Measurements from ENCODE around the gene MEX3A. TPM values are rescaled to one million over a fixed set of nuclear protein-coding genes. Genes with fewer than 3 reads are reported as not detected.

MEX3A gene
- total RNA-seq, 1 experiment from 2014 or later, result 68.0 TPM

DNA sequence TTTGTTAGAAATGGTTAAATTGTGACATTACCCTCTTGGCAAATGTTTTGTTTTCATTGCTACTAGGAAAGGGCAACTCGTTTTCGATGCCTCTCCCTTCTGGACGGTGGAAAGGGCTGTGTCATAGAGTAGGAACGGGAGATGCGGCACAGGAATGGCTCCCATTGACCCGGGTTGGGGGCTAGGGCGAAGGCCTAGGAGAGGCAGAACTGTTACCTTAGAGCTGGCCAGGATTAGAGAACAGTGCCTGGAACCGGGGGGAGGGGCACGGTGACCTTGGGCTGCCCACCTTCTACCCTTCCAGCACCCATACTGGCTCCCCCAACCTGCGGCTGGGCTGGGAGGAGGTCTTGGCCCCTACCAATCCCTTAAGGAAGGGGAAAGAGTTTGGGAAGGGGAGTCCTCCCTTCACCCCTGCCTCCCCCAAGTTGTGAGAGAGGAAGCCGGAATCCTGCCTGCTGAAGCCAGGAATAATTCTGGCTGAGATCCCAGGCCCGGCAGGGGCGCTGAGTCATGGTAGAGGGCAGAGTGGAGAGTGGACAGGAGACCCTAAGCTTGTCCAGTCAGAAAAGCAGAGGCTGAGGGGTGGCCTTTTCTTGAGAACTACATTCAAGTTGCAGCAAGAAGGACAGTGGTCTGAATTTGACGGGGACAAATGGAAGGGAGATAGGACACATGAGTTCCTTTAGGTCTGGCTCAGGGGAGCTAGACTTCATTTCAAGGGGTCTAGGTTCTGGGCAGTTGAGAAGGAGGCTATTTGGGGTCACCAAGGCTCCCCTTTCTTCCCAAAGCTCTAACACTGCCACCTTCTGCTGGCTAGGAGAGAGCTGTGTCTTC is 40.5 kb upstream of the MEX3A start:
- Histone ChIP-seq H3K27me3 (ENCODE audit: insufficient read depth, low read length) (no peaks in the 10 kb centered on the region), H3K4ac (ENCODE audit: low read depth, low read length) (no peak overlapping the region), H2BK15ac (ENCODE audit: low read depth, low read length) (no peak overlapping the region), H3K23ac (ENCODE audit: insufficient read length, low read depth, low read length) (no peak overlapping the region), H2AK5ac (ENCODE audit: insufficient read length, low read length) (no peak overlapping the region), H2BK120ac (ENCODE audit: low read depth, low read length, poor library complexity, severe bottlenecking) (no peak overlapping the region), H3K9ac (ENCODE audit: extremely low read depth, insufficient read length, low read length) (no peak overlapping the region), H4K91ac (ENCODE audit: insufficient read length, low read depth, low read length) (peak overlapping the region; percentile 60), H3T11ph (ENCODE audit: low read length) (no peak overlapping the region), H4K5ac (ENCODE audit: insufficient read length, low read depth, low read length) (no peak overlapping the region), H3K79me1 (ENCODE audit: insufficient read depth, low read depth, low read length, poor library complexity, severe bottlenecking) (no peaks in the 10 kb centered on the region), H2BK20ac (ENCODE audit: low read depth, low read length, poor library complexity, severe bottlenecking) (no peak overlapping the region), H2BK12ac (ENCODE audit: insufficient read length, low read depth, low read length) (peak overlapping the region; percentile 71), H3K4me2 (ENCODE audit: insufficient read depth, insufficient read length, low read length) (peak overlapping the region; percentile 17), H3K23me2 (ENCODE audit: insufficient read length, low read depth, low read length, poor library complexity, severe bottlenecking) (no peaks in the 10 kb centered on the region), H2BK5ac (ENCODE audit: insufficient read length, low read length) (no peak overlapping the region), H4K20me1 (ENCODE audit: control insufficient read depth, insufficient read depth, insufficient read length) (no peaks in the 10 kb centered on the region), H3K4me1 (ENCODE audit: insufficient read depth, low read length) (peaks cover 5% of the 10 kb centered on the region; the same call in 1 of the 2 replicates), H4K8ac (replicated peaks; ENCODE audit: insufficient read length, low read depth, low read length) (no peak overlapping the region), H3K9me3 (ENCODE audit: control insufficient read depth, low read depth, low read length) (no peaks in the 10 kb centered on the region), H3K79me2 (ENCODE audit: insufficient read depth, low read length) (no peaks in the 10 kb centered on the region), H2AFZ (ENCODE audit: low read length) (no peak overlapping the region), H3K56ac (ENCODE audit: insufficient read length, low read depth, low read length) (no peak overlapping the region), H3K14ac (ENCODE audit: insufficient read depth, low read length) (peak overlapping the region; percentile 42), H3K27ac (ENCODE audit: insufficient read length, low read depth, low read length) (peak overlapping the region; percentile 71), H3K18ac (ENCODE audit: insufficient read length, low read depth, low read length) (peak overlapping the region; percentile 85)
- TF ChIP-seq, protein P1, sequence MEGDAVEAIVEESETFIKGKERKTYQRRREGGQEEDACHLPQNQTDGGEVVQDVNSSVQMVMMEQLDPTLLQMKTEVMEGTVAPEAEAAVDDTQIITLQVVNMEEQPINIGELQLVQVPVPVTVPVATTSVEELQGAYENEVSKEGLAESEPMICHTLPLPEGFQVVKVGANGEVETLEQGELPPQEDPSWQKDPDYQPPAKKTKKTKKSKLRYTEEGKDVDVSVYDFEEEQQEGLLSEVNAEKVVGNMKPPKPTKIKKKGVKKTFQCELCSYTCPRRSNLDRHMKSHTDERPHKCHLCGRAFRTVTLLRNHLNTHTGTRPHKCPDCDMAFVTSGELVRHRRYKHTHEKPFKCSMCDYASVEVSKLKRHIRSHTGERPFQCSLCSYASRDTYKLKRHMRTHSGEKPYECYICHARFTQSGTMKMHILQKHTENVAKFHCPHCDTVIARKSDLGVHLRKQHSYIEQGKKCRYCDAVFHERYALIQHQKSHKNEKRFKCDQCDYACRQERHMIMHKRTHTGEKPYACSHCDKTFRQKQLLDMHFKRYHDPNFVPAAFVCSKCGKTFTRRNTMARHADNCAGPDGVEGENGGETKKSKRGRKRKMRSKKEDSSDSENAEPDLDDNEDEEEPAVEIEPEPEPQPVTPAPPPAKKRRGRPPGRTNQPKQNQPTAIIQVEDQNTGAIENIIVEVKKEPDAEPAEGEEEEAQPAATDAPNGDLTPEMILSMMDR (conservative IDR thresholded peaks at IDR 0.05), result no peak
- no peak for DNase-seq
- H3K4me3 Mint-ChIP-seq, result peak overlapping the region; percentile 18 to 36
- H3K27me3 Mint-ChIP-seq (ENCODE audit: low read depth), result no peaks in the 10 kb centered on the region
- peaks cover 0 to 10% (median 3%) of the 10 kb centered on the region in 3 experiments; a peak in 4 of 7 replicates for H3K36me3 Mint-ChIP-seq (ENCODE audit: insufficient read depth in 1 of 3, low read depth in 3 of 3)
- no peaks in the 10 kb centered on the region for H3K9me3 Mint-ChIP-seq
- no CpG with 5 or more reads among the region's 14 CpGs for WGBS (ENCODE audit: extremely low coverage, insufficient read length, low lambda C conversion rate)
- H3K27ac Mint-ChIP-seq, result peak overlapping the region; percentile 82 to 98 (median 93)
- peaks cover 57 to 66% of the 10 kb centered on the region in 2 experiments for H3K4me1 Mint-ChIP-seq

Measured in H9 (cell line).